ENCODE results near the gene RGL2. TPM values are rescaled to one million over a fixed set of nuclear protein-coding genes. Genes with fewer than 3 reads are reported as not detected.

Gene RGL2
- total and polyA plus RNA-seq, 2 experiments from 2014 or later: 18.5 to 23.3 TPM

DNA sequence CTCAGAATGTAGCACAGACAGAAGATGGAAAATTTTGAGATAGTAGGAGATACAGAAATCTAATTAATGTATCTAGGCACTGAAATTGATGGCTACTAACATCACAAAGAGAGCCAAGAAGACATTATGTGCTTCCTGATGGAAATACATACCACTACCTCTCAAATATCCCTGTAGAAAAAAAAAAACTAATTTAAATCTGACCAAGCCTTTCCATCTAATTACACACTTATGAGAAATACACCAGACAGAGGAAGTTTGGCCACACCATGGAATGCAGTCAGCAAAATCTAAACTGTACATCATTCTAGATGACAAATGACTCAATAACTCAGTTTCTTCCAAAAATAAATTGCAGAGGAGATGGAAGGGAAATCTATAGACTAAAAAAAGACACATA is 46.0 kb downstream of the RGL2 start:
- TF ChIP-seq EZH2phosphoT487 (IDR thresholded peaks at IDR 0.05; ENCODE audit: insufficient read depth, low read depth) (no peak), EZH2 (IDR thresholded peaks at IDR 0.05; ENCODE audit: insufficient read depth, poor library complexity, severe bottlenecking) (no peak)
- in situ Hi-C loops (cut with MboI): no loop called here
- Histone ChIP-seq H3K4me1 (ENCODE audit: insufficient read depth) (peaks cover 45% of the 10 kb centered on the region), H3K9me3 (ENCODE audit: low read depth) (no peaks in the 10 kb centered on the region), H4K20me1 (ENCODE audit: insufficient read depth) (no peaks in the 10 kb centered on the region), H3K9ac (no peak overlapping the region), H3K9me2 (ENCODE audit: insufficient read depth) (no peaks in the 10 kb centered on the region), H3K4me3 (no peak overlapping the region), H3K27me3 (replicated peaks; ENCODE audit: insufficient read depth) (no peaks in the 10 kb centered on the region), H3F3A (ENCODE audit: insufficient read depth) (peaks cover 36% of the 10 kb centered on the region), H3K36me3 (ENCODE audit: low read depth) (no peaks in the 10 kb centered on the region), H2AFZ (no peak overlapping the region), H3K27ac (peak overlapping the region; percentile 64), H3K79me2 (ENCODE audit: insufficient read depth) (peaks cover 14% of the 10 kb centered on the region), H3K4me2 (ENCODE audit: unreplicated experiment) (peak overlapping the region; percentile 31)
- DNase-seq: peak; percentile 73

DNA sequence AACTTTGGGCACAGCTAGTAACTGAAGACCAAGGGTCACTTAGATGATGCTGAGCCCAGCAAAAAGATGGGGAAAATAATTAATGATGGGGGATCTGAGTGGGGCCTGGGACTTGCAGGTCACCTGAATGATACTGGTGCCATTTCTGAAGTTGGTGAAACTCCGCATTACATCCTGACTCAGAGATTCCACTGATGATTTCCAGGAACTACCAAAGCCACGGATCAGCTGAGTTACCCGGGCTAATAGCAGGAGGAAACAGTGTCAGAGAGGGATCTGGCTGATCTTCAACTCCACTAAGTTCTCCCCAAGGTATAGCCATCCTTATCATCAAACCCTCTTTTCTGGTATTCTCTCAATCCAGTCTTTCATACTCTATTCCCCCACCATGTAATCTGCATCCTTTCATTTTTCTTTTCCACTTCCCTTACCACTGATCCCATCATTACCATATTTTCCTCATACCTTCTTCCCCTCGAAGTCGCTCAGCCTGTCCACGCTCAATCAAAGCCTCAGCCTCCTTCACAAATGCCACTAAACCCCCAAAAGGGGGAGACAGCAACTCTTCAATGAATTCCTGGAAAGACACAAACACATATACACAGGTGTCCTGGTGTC is 47.2 kb downstream of the RGL2 start:
- Histone ChIP-seq H3K36me3 (ENCODE audit: low read depth) (no peaks in the 10 kb centered on the region), H2AFZ (no peak overlapping the region), H3F3A (ENCODE audit: insufficient read depth) (peaks cover 36% of the 10 kb centered on the region), H3K4me3 (no peak overlapping the region), H3K9me3 (ENCODE audit: low read depth) (no peaks in the 10 kb centered on the region), H3K27me3 (replicated peaks; ENCODE audit: insufficient read depth) (no peaks in the 10 kb centered on the region), H3K4me1 (ENCODE audit: insufficient read depth) (peaks cover 45% of the 10 kb centered on the region), H3K27ac (peak overlapping the region; percentile 98), H4K20me1 (ENCODE audit: insufficient read depth) (no peaks in the 10 kb centered on the region), H3K79me2 (ENCODE audit: insufficient read depth) (peaks cover 14% of the 10 kb centered on the region), H3K9ac (no peak overlapping the region), H3K4me2 (ENCODE audit: unreplicated experiment) (no peak overlapping the region), H3K9me2 (ENCODE audit: insufficient read depth) (no peaks in the 10 kb centered on the region)
- peak; percentile 58 for DNase-seq
- in situ Hi-C loops (cut with MboI): no loop called here
- WGBS, 2 experiments (ENCODE audit: low coverage in 1 of 2, low lambda C conversion rate in 2 of 2, missing lambda C conversion rate in 2 of 2): 55 to 64% methylated on average over 6 of the region's 6 CpGs
- TF ChIP-seq EZH2phosphoT487 (IDR thresholded peaks at IDR 0.05; ENCODE audit: insufficient read depth, low read depth) (no peak), EZH2 (IDR thresholded peaks at IDR 0.05; ENCODE audit: insufficient read depth, poor library complexity, severe bottlenecking) (no peak)

DNA sequence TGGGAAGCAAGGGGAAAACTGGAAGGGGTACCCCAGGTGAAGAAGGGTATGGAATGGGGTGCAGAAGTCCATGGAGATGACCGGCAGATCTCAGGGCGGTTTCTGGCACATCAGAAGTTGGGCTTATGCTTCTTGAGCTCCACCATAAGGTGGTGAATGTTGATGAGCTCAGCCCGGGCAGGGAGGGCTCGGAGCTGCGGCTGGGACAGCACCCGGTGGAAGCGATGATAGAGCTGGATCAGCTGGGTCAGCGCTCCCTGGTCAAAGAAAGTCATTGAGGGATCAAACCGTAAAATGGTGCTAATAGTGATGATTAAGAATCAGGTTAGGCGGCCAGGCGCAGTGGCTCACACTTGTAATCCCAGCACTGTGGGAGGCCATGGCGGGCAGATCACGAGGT is 48.0 kb downstream of the RGL2 start:
- H2AFZ ChIP-seq: no peak overlapping the region
- H3K4me2 ChIP-seq (ENCODE audit: unreplicated experiment): peak overlapping the region; percentile 88

DNA sequence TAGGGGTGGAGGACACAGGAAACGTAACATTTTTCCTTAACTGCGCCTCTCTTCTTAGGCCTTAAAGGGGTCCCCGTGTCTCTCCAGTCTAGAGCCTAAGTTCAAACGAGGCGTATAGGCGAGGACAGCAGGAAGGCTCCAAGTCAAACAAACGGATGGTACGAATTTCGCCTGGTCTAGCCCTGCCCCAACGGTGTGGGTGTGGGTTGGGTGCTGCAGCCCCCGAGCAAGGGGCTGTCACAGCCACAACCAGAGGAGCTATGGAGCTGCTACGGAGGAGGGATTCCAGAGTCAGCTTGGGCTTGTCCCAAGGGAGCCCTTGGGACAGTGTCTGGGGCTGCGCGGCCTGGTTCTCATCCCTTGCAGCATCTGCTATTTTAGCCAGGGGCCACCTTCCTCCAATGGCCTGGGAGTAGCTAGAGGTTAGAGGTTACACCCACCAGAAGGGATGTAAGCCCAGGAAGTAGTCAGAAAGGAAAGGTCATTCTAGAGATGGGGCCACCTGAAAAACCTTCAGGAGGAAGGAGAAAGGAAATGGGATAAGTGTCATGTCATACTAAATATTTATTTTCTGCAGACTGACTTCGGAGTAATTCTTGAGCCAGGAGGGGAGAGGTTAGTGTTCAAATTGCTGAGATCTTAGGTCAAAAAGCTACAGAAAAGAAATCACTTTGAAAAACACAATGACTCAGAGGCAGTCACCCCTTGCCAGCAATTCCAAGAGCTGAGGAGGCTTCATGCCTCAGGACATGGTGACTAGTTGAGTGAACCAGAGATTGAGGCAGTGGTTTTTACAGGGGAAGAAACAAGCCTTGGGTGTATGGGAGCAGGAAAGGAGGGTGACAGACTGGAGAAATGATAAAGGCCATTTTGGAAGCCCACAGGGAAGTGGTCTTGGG is 48.8 kb downstream of the RGL2 start:
- Histone ChIP-seq H3K9ac (peak overlapping the region; percentile 94), H3K27me3 (replicated peaks; ENCODE audit: insufficient read depth) (no peaks in the 10 kb centered on the region), H3F3A (ENCODE audit: insufficient read depth) (peaks cover 36% of the 10 kb centered on the region), H4K20me1 (ENCODE audit: insufficient read depth) (no peaks in the 10 kb centered on the region), H3K4me3 (peak overlapping the region; percentile 78), H3K79me2 (ENCODE audit: insufficient read depth) (peaks cover 14% of the 10 kb centered on the region), H3K4me2 (ENCODE audit: unreplicated experiment) (peak overlapping the region; percentile 88), H3K9me3 (ENCODE audit: low read depth) (no peaks in the 10 kb centered on the region), H3K36me3 (ENCODE audit: low read depth) (no peaks in the 10 kb centered on the region), H3K9me2 (ENCODE audit: insufficient read depth) (no peaks in the 10 kb centered on the region), H3K4me1 (ENCODE audit: insufficient read depth) (peaks cover 45% of the 10 kb centered on the region), H2AFZ (peak overlapping the region; percentile 61), H3K27ac (peak overlapping the region; percentile 98)
- 1 to 2% methylated on average over 15 of the region's 15 CpGs for WGBS, 2 experiments (ENCODE audit: low coverage in 1 of 2, low lambda C conversion rate in 2 of 2, missing lambda C conversion rate in 2 of 2)
- in situ Hi-C loops (cut with MboI): loop anchor here (10.0 kb wide), 1 partner anchor 235 kb away; no protein-coding TSS in a partner anchor
- no peak for TF ChIP-seq EZH2 (IDR thresholded peaks at IDR 0.05; ENCODE audit: insufficient read depth, poor library complexity, severe bottlenecking)
- TF ChIP-seq EZH2phosphoT487 (IDR thresholded peaks at IDR 0.05; ENCODE audit: insufficient read depth, low read depth): no peak
- DNase-seq: peak; percentile 95

More for the DNA sequence above, 48.0 kb downstream of the RGL2 start:
- Histone ChIP-seq H3K4me1 (ENCODE audit: insufficient read depth) (peaks cover 45% of the 10 kb centered on the region), H3K79me2 (ENCODE audit: insufficient read depth) (peaks cover 14% of the 10 kb centered on the region), H4K20me1 (ENCODE audit: insufficient read depth) (no peaks in the 10 kb centered on the region), H3K9me2 (ENCODE audit: insufficient read depth) (no peaks in the 10 kb centered on the region), H3K27ac (peak overlapping the region; percentile 98), H3K9me3 (ENCODE audit: low read depth) (no peaks in the 10 kb centered on the region), H3F3A (ENCODE audit: insufficient read depth) (peaks cover 36% of the 10 kb centered on the region), H3K9ac (peak overlapping the region; percentile 35; the same call in 1 of the 2 replicates), H3K36me3 (ENCODE audit: low read depth) (no peaks in the 10 kb centered on the region), H3K27me3 (replicated peaks; ENCODE audit: insufficient read depth) (no peaks in the 10 kb centered on the region), H3K4me3 (peak overlapping the region; percentile 22; the same call in 1 of the 2 replicates)
- DNase-seq: no peak
- TF ChIP-seq EZH2 (IDR thresholded peaks at IDR 0.05; ENCODE audit: insufficient read depth, poor library complexity, severe bottlenecking) (no peak), EZH2phosphoT487 (IDR thresholded peaks at IDR 0.05; ENCODE audit: insufficient read depth, low read depth) (no peak)
- WGBS, 2 experiments (ENCODE audit: low coverage in 1 of 2, low lambda C conversion rate in 2 of 2, missing lambda C conversion rate in 2 of 2): 97 to 98% methylated on average over 13 of the region's 13 CpGs
- in situ Hi-C loops (cut with MboI): no loop called here
